Common myeloid progenitor, CD34-positive (primary cell): ENCODE measurements around the gene RPL13.

Experiments
- CTCF ChIA-PET: fragments of 350-600 bp; sonication (Branson Sonifier 250); formaldehyde crosslinking; loops from one replicate; lab custom pipeline; 2021; ENCODE audit warnings: antibody characterized with exemption; lab: Charles Lee
- POLR2A ChIA-PET: fragments of 350-600 bp; sonication (Branson Sonifier 250); formaldehyde crosslinking; loops from one replicate; lab custom pipeline; 2021; ENCODE audit warnings: antibody characterized with exemption; lab: Charles Lee
- DNase-seq, 3 donors: peaks; one replicate each; pipeline versions ENCODE4 v3.0.0 to v3.0.0-alpha.2; 2013
- H3K27ac ChIP-seq, 2 experiments: 1 replicate in 1 of 2; 2 replicates in 1 of 2; pipeline ENCODE4 v1.7.0; 2013; ENCODE audit warnings: inconsistent platforms in 2 of 2, low read length in 2 of 2, mild to moderate bottlenecking in 2 of 2, low read depth in 1 of 2, moderate library complexity in 1 of 2; ENCODE audit not compliant: severe bottlenecking in 2 of 2, insufficient read depth in 1 of 2, poor library complexity in 1 of 2
- H3K27me3 ChIP-seq, 5 experiments: replicated peaks in 2 of 5; 1 replicate in 3 of 5; 2 replicates in 2 of 5; pipeline versions ENCODE4 v1.6.1 to v1.7.0; 2013; ENCODE audit warnings: low read length in 4 of 5, mild to moderate bottlenecking in 2 of 5, moderate library complexity in 2 of 5, inconsistent platforms in 1 of 5; ENCODE audit not compliant: insufficient read depth in 5 of 5, control insufficient read depth in 4 of 5
- H3K36me3 ChIP-seq, 4 experiments: 1 replicate in 2 of 4; 2 replicates in 2 of 4; pipeline versions ENCODE4 v1.6.1 to v1.7.0; 2013; ENCODE audit warnings: low read length in 3 of 4, control low read depth in 1 of 4, mild to moderate bottlenecking in 1 of 4; ENCODE audit not compliant: control insufficient read depth in 4 of 4, insufficient read depth in 4 of 4
- H3K4me1 ChIP-seq, 4 experiments: 1 replicate in 3 of 4; 2 replicates in 1 of 4; pipeline versions ENCODE4 v1.6.1 to v1.7.1; 2013; ENCODE audit warnings: low read length in 3 of 4, mild to moderate bottlenecking in 3 of 4, control low read depth in 1 of 4, inconsistent platforms in 1 of 4, moderate library complexity in 1 of 4; ENCODE audit not compliant: control insufficient read depth in 4 of 4, insufficient read depth in 4 of 4; ENCODE audit errors: control extremely low read depth in 1 of 4
- H3K4me3 ChIP-seq, 7 experiments: 1 replicate in 4 of 7; 2 replicates in 3 of 7; pipeline versions ENCODE4 v1.5.1 to v1.7.0; 2013; ENCODE audit warnings: mild to moderate bottlenecking in 7 of 7, low read length in 6 of 7, moderate library complexity in 6 of 7, inconsistent platforms in 2 of 7, low read depth in 2 of 7, control low read depth in 1 of 7; ENCODE audit not compliant: insufficient read depth in 4 of 7, control insufficient read depth in 1 of 7; ENCODE audit errors: extremely low read depth in 1 of 7
- H3K9me3 ChIP-seq, 5 experiments: 1 replicate in 4 of 5; 2 replicates in 1 of 5; pipeline versions ENCODE4 v1.6.1 to v1.7.1; 2013; ENCODE audit warnings: low read length in 4 of 5, mild to moderate bottlenecking in 2 of 5, inconsistent platforms in 1 of 5, low read depth in 1 of 5, moderate library complexity in 1 of 5; ENCODE audit not compliant: control insufficient read depth in 4 of 5, insufficient read depth in 2 of 5; ENCODE audit errors: control extremely low read depth in 1 of 5
- WGBS: methylation state at CpG from one replicate; pipeline ENCODE4 v1.1.5; 2013; ENCODE audit not compliant: insufficient coverage; 5-methylcytosine and 5-hydroxymethylcytosine counted together

Gene RPL13

GRCh38 chr16:89534252-89534756 lies 26.2 kb upstream of the RPL13 start:
- ChIA-PET POLR2A (no interaction called here), CTCF (no interaction called here)
- H3K4me1 ChIP-seq = peaks cover 4 to 25% (median 24%) of the 10 kb centered on the region in 4 experiments
- no peaks in the 10 kb centered on the region for H3K9me3 ChIP-seq
- H3K27me3 ChIP-seq = no peaks in the 10 kb centered on the region
- 0% methylated on average over 9 of the region's 11 CpGs for WGBS
- peaks cover 6 to 69% (median 45%) of the 10 kb centered on the region in 4 experiments for H3K36me3 ChIP-seq
- H3K4me3 ChIP-seq = peak overlapping the region in 5 of 7 experiments; percentile 4 to 44 (median 41)
- DNase-seq = peak; percentile 83 to 97 (median 94)
- H3K27ac ChIP-seq = peak overlapping the region; percentile 4 to 67

- Histone ChIP-seq H3K9me3 (no peaks in the 10 kb centered on the region), H3K27ac (no peak overlapping the region), H3K4me1 (peaks cover 4 to 25% (median 24%) of the 10 kb centered on the region in 4 experiments), H3K4me3 (no peak overlapping the region), H3K36me3 (peaks cover 0 to 67% (median 43%) of the 10 kb centered on the region in 4 experiments), H3K27me3 (no peaks in the 10 kb centered on the region)
- POLR2A ChIA-PET = no interaction called here
- DNase-seq = no peak
- CTCF ChIA-PET = interaction anchor here (1.4 to 1.5 kb wide), 2 partner anchors 16 to 25 kb away, joined by 3 read pairs; no protein-coding TSS in a partner anchor
- WGBS = 100% methylated on average over 6 of the region's 24 CpGs
These were observed 24.1 kb upstream of the RPL13 start for GRCh38 chr16:89536371-89536770.

- DNase-seq = no peak
- Histone ChIP-seq H3K36me3 (peaks cover 0 to 67% (median 46%) of the 10 kb centered on the region in 4 experiments), H3K27me3 (no peaks in the 10 kb centered on the region), H3K4me3 (no peak overlapping the region), H3K9me3 (no peaks in the 10 kb centered on the region), H3K4me1 (peaks cover 4 to 25% (median 24%) of the 10 kb centered on the region in 4 experiments), H3K27ac (no peak overlapping the region)
- WGBS = 97% methylated on average over 35 of the region's 36 CpGs
- ChIA-PET POLR2A (no interaction called here), CTCF (interaction anchor here (1.4 to 1.5 kb wide), 2 partner anchors 15 to 26 kb away, joined by 3 read pairs; no protein-coding TSS in a partner anchor)
These were observed 23.5 kb upstream of the RPL13 start for GRCh38 chr16:89536886-89537548.

GRCh38 chr16:89537549-89537925 lies 22.9 kb upstream of the RPL13 start:
- no peak overlapping the region for H3K4me3 ChIP-seq
- no peak overlapping the region for H3K27ac ChIP-seq
- peaks cover 0 to 65% (median 48%) of the 10 kb centered on the region in 4 experiments for H3K36me3 ChIP-seq
- no peak for DNase-seq
- H3K4me1 ChIP-seq = peaks cover 4 to 25% (median 24%) of the 10 kb centered on the region in 4 experiments
- CTCF ChIA-PET = interaction anchor here (1.4 to 1.5 kb wide), 2 partner anchors 14 to 26 kb away, joined by 3 read pairs; no protein-coding TSS in a partner anchor
- H3K27me3 ChIP-seq = no peaks in the 10 kb centered on the region
- 98% methylated on average over 7 of the region's 7 CpGs for WGBS
- H3K9me3 ChIP-seq = no peaks in the 10 kb centered on the region
- POLR2A ChIA-PET = no interaction called here

- Histone ChIP-seq H3K4me3 (no peak overlapping the region), H3K27me3 (no peaks in the 10 kb centered on the region), H3K27ac (no peak overlapping the region), H3K9me3 (no peaks in the 10 kb centered on the region), H3K4me1 (peaks cover 4 to 25% (median 24%) of the 10 kb centered on the region in 4 experiments), H3K36me3 (peaks cover 0 to 64% (median 46%) of the 10 kb centered on the region in 4 experiments)
- ChIA-PET POLR2A (no interaction called here), CTCF (interaction anchor here (1.4 kb wide), 1 partner anchor 19 kb away, joined by 3 read pairs; no protein-coding TSS in a partner anchor)
- no peak for DNase-seq
- 99% methylated on average over 12 of the region's 12 CpGs for WGBS
These were observed 22.2 kb upstream of the RPL13 start for GRCh38 chr16:89538286-89538685.

GRCh38 chr16:89540557-89540956 lies 19.9 kb upstream of the RPL13 start:
- H3K27ac ChIP-seq = no peak overlapping the region
- peaks cover 8 to 68% (median 55%) of the 10 kb centered on the region in 4 experiments for H3K36me3 ChIP-seq
- POLR2A ChIA-PET = no interaction called here
- H3K4me3 ChIP-seq = no peak overlapping the region
- H3K4me1 ChIP-seq = peaks cover 0 to 2% (median 1%) of the 10 kb centered on the region in 4 experiments
- no peaks in the 10 kb centered on the region for H3K27me3 ChIP-seq
- no peaks in the 10 kb centered on the region for H3K9me3 ChIP-seq
- DNase-seq = no peak
- WGBS = 92% methylated on average over 13 of the region's 13 CpGs
- CTCF ChIA-PET = interaction anchor here (1.2 to 2.8 kb wide), 2 partner anchors 17 to 19 kb away, joined by 5 to 12 read pairs; no protein-coding TSS in a partner anchor

- no peaks in the 10 kb centered on the region for H3K4me1 ChIP-seq
- peaks cover 8 to 71% (median 55%) of the 10 kb centered on the region in 4 experiments for H3K36me3 ChIP-seq
- H3K27me3 ChIP-seq = no peaks in the 10 kb centered on the region
- H3K27ac ChIP-seq = no peak overlapping the region
- H3K9me3 ChIP-seq = no peaks in the 10 kb centered on the region
- DNase-seq = no peak
- POLR2A ChIA-PET = no interaction called here
- 96% methylated on average over 21 of the region's 21 CpGs for WGBS
- no peak overlapping the region for H3K4me3 ChIP-seq
- CTCF ChIA-PET = interaction anchor here (2.8 kb wide), 1 partner anchor 16 kb away, joined by 12 read pairs; no protein-coding TSS in a partner anchor
These were observed 18.7 kb upstream of the RPL13 start for GRCh38 chr16:89541792-89542191.
